ENCODE measurements around the gene MKNK2. TPM values are rescaled to one million over a fixed set of nuclear protein-coding genes. Genes with fewer than 3 reads are reported as not detected.

Gene MKNK2
- polyA plus RNA-seq, 1 donor (not counting 4 experiments of a cell fraction or from before 2014, with no cell fraction given), result 88.3 TPM

DNA sequence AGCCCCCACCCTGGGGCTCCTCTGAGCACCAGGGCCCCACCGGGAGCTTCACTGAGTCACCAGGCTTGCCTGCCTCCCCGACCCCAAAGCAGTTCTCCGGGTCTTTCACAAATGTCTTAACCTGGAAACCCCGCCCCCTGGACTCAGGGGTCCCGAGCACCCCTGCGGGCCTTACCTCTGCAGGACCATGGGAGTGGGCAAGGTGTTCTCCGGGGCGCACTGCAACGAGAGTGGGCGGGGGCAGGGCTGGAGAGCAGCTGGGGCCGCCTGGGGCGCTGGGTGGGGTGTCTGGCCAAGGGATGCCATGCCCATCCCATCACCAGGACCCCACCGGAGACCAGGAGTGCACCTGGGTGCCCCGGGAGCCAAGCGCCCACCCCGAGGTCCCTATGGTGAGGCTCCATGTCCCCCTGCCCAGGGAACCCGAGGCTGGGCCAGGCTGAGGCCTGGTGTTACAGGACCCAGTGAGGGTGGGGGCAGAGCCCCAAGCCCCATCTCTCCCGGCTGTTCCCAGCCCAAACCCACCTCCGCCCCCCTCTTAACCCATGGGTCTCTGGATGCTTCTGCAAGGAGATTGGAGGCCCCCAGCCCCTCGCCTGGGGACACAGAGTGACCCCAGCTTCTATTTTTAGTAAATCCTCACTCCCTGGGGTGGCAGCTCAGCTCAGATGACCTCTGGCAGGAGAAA lies 10.9 kb downstream of the MKNK2 start:
- H3K36me3 ChIP-seq (ENCODE audit: control insufficient read depth in 2 of 2, extremely low read depth in 1 of 2, insufficient read depth in 2 of 2, low read length in 2 of 2), result peaks cover 34 to 41% of the 10 kb centered on the region in 2 experiments

DNA sequence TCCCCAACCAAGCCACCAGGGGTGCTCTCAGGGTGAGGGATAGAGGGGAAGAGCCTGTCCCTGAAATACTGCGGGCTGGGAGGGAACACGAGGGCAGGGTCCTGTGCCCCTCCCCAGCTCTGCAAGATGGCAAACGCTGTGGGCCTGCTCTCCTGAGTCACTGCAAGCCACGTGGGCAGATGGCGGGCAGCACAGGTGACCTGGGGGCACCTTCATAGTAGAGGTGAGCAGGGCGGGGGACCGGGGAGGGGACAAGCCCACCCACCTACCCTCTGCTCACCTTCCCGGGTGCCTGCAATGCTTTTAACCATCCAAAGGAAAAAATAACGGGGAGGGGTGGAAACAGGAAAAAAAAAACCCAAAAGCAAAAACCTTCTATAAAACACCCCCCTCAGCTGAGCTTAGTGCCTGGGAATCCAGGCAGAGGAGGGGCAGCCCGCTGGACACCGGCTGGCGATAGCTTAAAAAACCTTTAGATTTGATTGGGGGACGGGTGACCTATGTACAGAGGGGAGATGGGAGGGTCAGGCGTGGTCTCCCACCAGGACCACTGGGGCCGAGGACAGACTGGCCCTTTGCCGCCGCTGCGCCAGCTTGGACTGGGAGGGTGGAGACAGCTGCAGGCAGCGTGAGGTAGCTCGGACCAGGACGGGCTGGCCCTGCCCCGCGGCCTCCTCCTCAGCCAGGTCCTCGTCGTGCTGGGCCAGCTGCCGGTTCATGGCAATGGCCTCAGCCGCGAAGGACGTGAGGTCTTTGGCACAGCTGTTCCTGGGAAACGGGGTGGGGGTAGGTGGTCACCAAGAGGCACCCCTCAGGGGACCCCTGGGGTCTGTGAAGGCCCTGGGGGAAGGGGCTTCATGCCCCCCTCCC lies 11.7 kb downstream of the MKNK2 start:
- no peak for FAIRE-seq
- H2AFZ ChIP-seq (ENCODE audit: control insufficient read depth, low read length), result no peak overlapping the region
- H3K9me3 ChIP-seq (ENCODE audit: control insufficient read depth, low read depth, low read length), result no peaks in the 10 kb centered on the region
- H3K4me1 ChIP-seq (ENCODE audit: control insufficient read depth, extremely low read depth, insufficient read depth, low read length), result peaks cover 17% of the 10 kb centered on the region
- H3K27ac ChIP-seq (ENCODE audit: control insufficient read depth, insufficient read depth, low read length), result no peak overlapping the region
- dilution Hi-C loops (cut with MboI; ENCODE audit: extremely low pct_ligation_motif_present, low sequenced_read_pairs), result no loop called here
- no peak overlapping the region for H3K4me3 ChIP-seq (ENCODE audit: control insufficient read depth in 2 of 3, extremely low read depth in 1 of 3, insufficient read depth in 2 of 3, low read depth in 1 of 3, low read length in 3 of 3)
- DNase-seq (ENCODE audit: low read depth, low spot score), result no peak
- H3K36me3 ChIP-seq (ENCODE audit: control insufficient read depth in 2 of 2, extremely low read depth in 1 of 2, insufficient read depth in 2 of 2, low read length in 2 of 2), result peaks cover 27 to 34% of the 10 kb centered on the region in 2 experiments
- TF ChIP-seq, protein P1, sequence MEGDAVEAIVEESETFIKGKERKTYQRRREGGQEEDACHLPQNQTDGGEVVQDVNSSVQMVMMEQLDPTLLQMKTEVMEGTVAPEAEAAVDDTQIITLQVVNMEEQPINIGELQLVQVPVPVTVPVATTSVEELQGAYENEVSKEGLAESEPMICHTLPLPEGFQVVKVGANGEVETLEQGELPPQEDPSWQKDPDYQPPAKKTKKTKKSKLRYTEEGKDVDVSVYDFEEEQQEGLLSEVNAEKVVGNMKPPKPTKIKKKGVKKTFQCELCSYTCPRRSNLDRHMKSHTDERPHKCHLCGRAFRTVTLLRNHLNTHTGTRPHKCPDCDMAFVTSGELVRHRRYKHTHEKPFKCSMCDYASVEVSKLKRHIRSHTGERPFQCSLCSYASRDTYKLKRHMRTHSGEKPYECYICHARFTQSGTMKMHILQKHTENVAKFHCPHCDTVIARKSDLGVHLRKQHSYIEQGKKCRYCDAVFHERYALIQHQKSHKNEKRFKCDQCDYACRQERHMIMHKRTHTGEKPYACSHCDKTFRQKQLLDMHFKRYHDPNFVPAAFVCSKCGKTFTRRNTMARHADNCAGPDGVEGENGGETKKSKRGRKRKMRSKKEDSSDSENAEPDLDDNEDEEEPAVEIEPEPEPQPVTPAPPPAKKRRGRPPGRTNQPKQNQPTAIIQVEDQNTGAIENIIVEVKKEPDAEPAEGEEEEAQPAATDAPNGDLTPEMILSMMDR (optimal IDR thresholded peaks at IDR 0.05 in 1 of 3, IDR thresholded peaks at IDR 0.05 in 1 of 3, conservative IDR thresholded peaks at IDR 0.05 in 1 of 3; ENCODE audit: extremely low read depth in 1 of 3, insufficient read depth in 2 of 3, low read length in 3 of 3), result no peak
- peaks cover 3% of the 10 kb centered on the region for H4K20me1 ChIP-seq (ENCODE audit: control insufficient read depth, extremely low read depth, insufficient read depth, low read length)
- no peaks in the 10 kb centered on the region for H3K9me1 ChIP-seq (ENCODE audit: control insufficient read depth, extremely low read depth, insufficient read depth, low read length)
- H3K79me2 ChIP-seq (ENCODE audit: control insufficient read depth, insufficient read depth, low read length), result no peaks in the 10 kb centered on the region
- H3K4me2 ChIP-seq (ENCODE audit: control insufficient read depth, extremely low read depth, insufficient read depth, low read depth, low read length), result no peak overlapping the region
- no peaks in the 10 kb centered on the region for H3K27me3 ChIP-seq (ENCODE audit: control insufficient read depth, extremely low read depth, insufficient read depth, low read length)
- H3K9ac ChIP-seq (ENCODE audit: control insufficient read depth, extremely low read depth, insufficient read depth, low read length), result no peak overlapping the region

More for the DNA sequence above, 10.9 kb downstream of the MKNK2 start:
- Histone ChIP-seq H3K4me3 (ENCODE audit: control insufficient read depth in 2 of 3, extremely low read depth in 1 of 3, insufficient read depth in 2 of 3, low read depth in 1 of 3, low read length in 3 of 3) (no peak overlapping the region), H2AFZ (ENCODE audit: control insufficient read depth, low read length) (no peak overlapping the region), H3K9me3 (ENCODE audit: control insufficient read depth, low read depth, low read length) (no peaks in the 10 kb centered on the region), H4K20me1 (ENCODE audit: control insufficient read depth, extremely low read depth, insufficient read depth, low read length) (peaks cover 3% of the 10 kb centered on the region), H3K79me2 (ENCODE audit: control insufficient read depth, insufficient read depth, low read length) (no peaks in the 10 kb centered on the region), H3K9me1 (ENCODE audit: control insufficient read depth, extremely low read depth, insufficient read depth, low read length) (no peaks in the 10 kb centered on the region), H3K4me1 (ENCODE audit: control insufficient read depth, extremely low read depth, insufficient read depth, low read length) (peaks cover 17% of the 10 kb centered on the region), H3K27me3 (ENCODE audit: control insufficient read depth, extremely low read depth, insufficient read depth, low read length) (no peaks in the 10 kb centered on the region), H3K27ac (ENCODE audit: control insufficient read depth, insufficient read depth, low read length) (no peak overlapping the region), H3K4me2 (ENCODE audit: control insufficient read depth, extremely low read depth, insufficient read depth, low read depth, low read length) (no peak overlapping the region), H3K9ac (ENCODE audit: control insufficient read depth, extremely low read depth, insufficient read depth, low read length) (no peak overlapping the region)
- dilution Hi-C loops (cut with MboI; ENCODE audit: extremely low pct_ligation_motif_present, low sequenced_read_pairs), result no loop called here
- no peak for TF ChIP-seq EZH2 (IDR thresholded peaks at IDR 0.05; ENCODE audit: low read length)
- TF ChIP-seq, protein P1 (optimal IDR thresholded peaks at IDR 0.05 in 1 of 3, IDR thresholded peaks at IDR 0.05 in 1 of 3, conservative IDR thresholded peaks at IDR 0.05 in 1 of 3; ENCODE audit: extremely low read depth in 1 of 3, insufficient read depth in 2 of 3, low read length in 3 of 3), result no peak
- DNase-seq (ENCODE audit: low read depth, low spot score), result no peak
- no peak for FAIRE-seq
